Pons (tissue), 1 donor: ENCODE data around the gene GPR84.

Source experiments
- DNase-seq: peaks from one replicate; pipeline ENCODE4 v3.0.0-alpha.2; 2016; ENCODE audit warnings: low spot score

The GPR84 gene

GRCh38 chr12:54364413-54364812 lies at the start of gene GPR84:
Gene GPR84 (minus strand): TSS chr12:54364486. CDS start chr12:54363851, 635 bp downstream.
- peak; percentile 71 for DNase-seq

- no peak for DNase-seq
Observed at GRCh38 chr12:54413284-54414190, 49.3 kb upstream of the GPR84 start.

- no peak for DNase-seq
Observed at GRCh38 chr12:54412786-54413185, 48.5 kb upstream of the GPR84 start.

GRCh38 chr12:54412348-54412747 lies 48.1 kb upstream of the GPR84 start:
- DNase-seq: no peak

- DNase-seq: no peak
Observed at GRCh38 chr12:54411391-54412241, 47.3 kb upstream of the GPR84 start.

- no peak for DNase-seq
Observed at GRCh38 chr12:54409267-54409666, 45.0 kb upstream of the GPR84 start.

- peak; percentile 73 for DNase-seq
Observed at GRCh38 chr12:54407183-54407905, 43.1 kb upstream of the GPR84 start.

- DNase-seq: no peak
Observed at GRCh38 chr12:54405573-54405972, 41.3 kb upstream of the GPR84 start.

GRCh38 chr12:54405106-54405505 lies 40.8 kb upstream of the GPR84 start:
- no peak for DNase-seq

GRCh38 chr12:54404061-54405004 lies 40.0 kb upstream of the GPR84 start:
- DNase-seq: no peak

GRCh38 chr12:54401119-54401518 lies 36.8 kb upstream of the GPR84 start:
- no peak for DNase-seq

- peak; percentile 88 for DNase-seq
Observed at GRCh38 chr12:54398995-54399793, 34.9 kb upstream of the GPR84 start.

- DNase-seq: no peak
Observed at GRCh38 chr12:54398218-54398617, 33.9 kb upstream of the GPR84 start.

GRCh38 chr12:54397157-54397556 lies 32.9 kb upstream of the GPR84 start:
- DNase-seq: no peak

- no peak for DNase-seq
Observed at GRCh38 chr12:54395545-54395944, 31.3 kb upstream of the GPR84 start.

- no peak for DNase-seq
Observed at GRCh38 chr12:54394986-54395385, 30.7 kb upstream of the GPR84 start.

GRCh38 chr12:54394281-54394719 lies 30.0 kb upstream of the GPR84 start:
- DNase-seq: peak; percentile 72

- DNase-seq: no peak
Observed at GRCh38 chr12:54393743-54394142, 29.5 kb upstream of the GPR84 start.

GRCh38 chr12:54393207-54393609 lies 28.9 kb upstream of the GPR84 start:
- no peak for DNase-seq
